Liver (tissue), 3 donors: ENCODE measurements around the gene GCNT3.
"Not testable (repeated sequence)": the region's sequence is repeated elsewhere in the genome, so short reads cannot be mapped to it uniquely, and the experiment has no call there.

ENCODE experiments used
- REST ChIP-seq: IDR thresholded peaks from 2 replicates; pipeline ENCODE4 v1.6.1; 2016; ENCODE audit warnings: antibody characterized with exemption, mild to moderate bottlenecking
- SP1 ChIP-seq: IDR thresholded peaks from 2 replicates; pipeline ENCODE4 v1.6.1; 2018; ENCODE audit warnings: antibody characterized with exemption, mild to moderate bottlenecking
- TF ChIP-seq, protein P1 (sequence below): fragments of 150-350 bp; IDR thresholded peaks from 2 replicates; pipeline ENCODE4 v1.5.1; 2017; ENCODE audit warnings: improper control_type of control experiment, low read depth, low read length; ENCODE audit not compliant: missing input control
- donor health status: healthy.
- donor health status: healthy.

GRCh38 chr15:59645812-59646211 is 34.2 kb downstream of the GCNT3 start:
- not testable (repeated sequence) for TF ChIP-seq SP1, REST
- TF ChIP-seq, protein P1, sequence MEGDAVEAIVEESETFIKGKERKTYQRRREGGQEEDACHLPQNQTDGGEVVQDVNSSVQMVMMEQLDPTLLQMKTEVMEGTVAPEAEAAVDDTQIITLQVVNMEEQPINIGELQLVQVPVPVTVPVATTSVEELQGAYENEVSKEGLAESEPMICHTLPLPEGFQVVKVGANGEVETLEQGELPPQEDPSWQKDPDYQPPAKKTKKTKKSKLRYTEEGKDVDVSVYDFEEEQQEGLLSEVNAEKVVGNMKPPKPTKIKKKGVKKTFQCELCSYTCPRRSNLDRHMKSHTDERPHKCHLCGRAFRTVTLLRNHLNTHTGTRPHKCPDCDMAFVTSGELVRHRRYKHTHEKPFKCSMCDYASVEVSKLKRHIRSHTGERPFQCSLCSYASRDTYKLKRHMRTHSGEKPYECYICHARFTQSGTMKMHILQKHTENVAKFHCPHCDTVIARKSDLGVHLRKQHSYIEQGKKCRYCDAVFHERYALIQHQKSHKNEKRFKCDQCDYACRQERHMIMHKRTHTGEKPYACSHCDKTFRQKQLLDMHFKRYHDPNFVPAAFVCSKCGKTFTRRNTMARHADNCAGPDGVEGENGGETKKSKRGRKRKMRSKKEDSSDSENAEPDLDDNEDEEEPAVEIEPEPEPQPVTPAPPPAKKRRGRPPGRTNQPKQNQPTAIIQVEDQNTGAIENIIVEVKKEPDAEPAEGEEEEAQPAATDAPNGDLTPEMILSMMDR: not testable (repeated sequence)
